Progenitor cell of endocrine pancreas (in vitro differentiated cells): Measurements from ENCODE around the gene NLGN1. TPM values are rescaled to one million over a fixed set of nuclear protein-coding genes. Genes with fewer than 3 reads are reported as not detected.

ENCODE experiments used
- DNase-seq: peaks from one replicate; pipeline ENCODE4 v3.0.0; 2021; ENCODE audit warnings: low spot score; ENCODE audit not compliant: unreplicated experiment
- H3K27ac Mint-ChIP-seq: 2 replicates; pipeline ENCODE4 v1.8.0; 2021; ENCODE audit warnings: mild to moderate bottlenecking, moderate library complexity, mixed read lengths
- H3K27me3 Mint-ChIP-seq: 2 replicates; pipeline ENCODE4 v1.8.0; 2021; ENCODE audit warnings: mixed read lengths
- H3K36me3 Mint-ChIP-seq: 2 replicates; pipeline ENCODE4 v1.8.0; 2022; ENCODE audit warnings: mixed read lengths; ENCODE audit not compliant: insufficient read depth
- H3K4me1 Mint-ChIP-seq: 2 replicates; pipeline ENCODE4 v1.8.0; 2021; ENCODE audit warnings: low read depth, mixed read lengths
- H3K4me3 Mint-ChIP-seq: 2 replicates; pipeline ENCODE4 v1.8.0; 2021; ENCODE audit warnings: low read depth, mild to moderate bottlenecking, moderate library complexity, mixed read lengths
- H3K9me3 Mint-ChIP-seq: 2 replicates; pipeline ENCODE4 v1.8.0; 2021; ENCODE audit warnings: low read depth, mixed read lengths
- total RNA-seq: library from RNA; stranded (reverse); gene quantifications from 2 replicates; pipeline ENCODE4 v1.2.1, GENCODE V29; 2021
- TF ChIP-seq, protein P1 (sequence below): fragments of 200-600 bp; sonication (generic); IDR thresholded peaks from one replicate; pipeline ENCODE4 v1.5.0; 2021; ENCODE audit warnings: antibody characterized with exemption, mild to moderate bottlenecking; ENCODE audit not compliant: unreplicated experiment

NLGN1 gene
- total RNA-seq, 1 donor from 2014 or later: 5.7 TPM

GRCh38 chr3:174325171-174325570 lies 927.6 kb downstream of the NLGN1 start:
- Mint-ChIP-seq H3K36me3 (no peaks in the 10 kb centered on the region), H3K4me3 (no peak overlapping the region), H3K4me1 (no peaks in the 10 kb centered on the region), H3K27me3 (no peaks in the 10 kb centered on the region), H3K27ac (no peak overlapping the region), H3K9me3 (peaks cover 16% of the 10 kb centered on the region)
- no peak for DNase-seq
- TF ChIP-seq, protein P1, sequence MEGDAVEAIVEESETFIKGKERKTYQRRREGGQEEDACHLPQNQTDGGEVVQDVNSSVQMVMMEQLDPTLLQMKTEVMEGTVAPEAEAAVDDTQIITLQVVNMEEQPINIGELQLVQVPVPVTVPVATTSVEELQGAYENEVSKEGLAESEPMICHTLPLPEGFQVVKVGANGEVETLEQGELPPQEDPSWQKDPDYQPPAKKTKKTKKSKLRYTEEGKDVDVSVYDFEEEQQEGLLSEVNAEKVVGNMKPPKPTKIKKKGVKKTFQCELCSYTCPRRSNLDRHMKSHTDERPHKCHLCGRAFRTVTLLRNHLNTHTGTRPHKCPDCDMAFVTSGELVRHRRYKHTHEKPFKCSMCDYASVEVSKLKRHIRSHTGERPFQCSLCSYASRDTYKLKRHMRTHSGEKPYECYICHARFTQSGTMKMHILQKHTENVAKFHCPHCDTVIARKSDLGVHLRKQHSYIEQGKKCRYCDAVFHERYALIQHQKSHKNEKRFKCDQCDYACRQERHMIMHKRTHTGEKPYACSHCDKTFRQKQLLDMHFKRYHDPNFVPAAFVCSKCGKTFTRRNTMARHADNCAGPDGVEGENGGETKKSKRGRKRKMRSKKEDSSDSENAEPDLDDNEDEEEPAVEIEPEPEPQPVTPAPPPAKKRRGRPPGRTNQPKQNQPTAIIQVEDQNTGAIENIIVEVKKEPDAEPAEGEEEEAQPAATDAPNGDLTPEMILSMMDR: no peak

GRCh38 chr3:174325834-174326700 lies 928.5 kb downstream of the NLGN1 start:
- Mint-ChIP-seq H3K4me3 (no peak overlapping the region), H3K27me3 (no peaks in the 10 kb centered on the region), H3K9me3 (peaks cover 7% of the 10 kb centered on the region), H3K4me1 (no peaks in the 10 kb centered on the region), H3K36me3 (no peaks in the 10 kb centered on the region), H3K27ac (no peak overlapping the region)
- no peak for DNase-seq
- TF ChIP-seq, protein P1: no peak

DNA sequence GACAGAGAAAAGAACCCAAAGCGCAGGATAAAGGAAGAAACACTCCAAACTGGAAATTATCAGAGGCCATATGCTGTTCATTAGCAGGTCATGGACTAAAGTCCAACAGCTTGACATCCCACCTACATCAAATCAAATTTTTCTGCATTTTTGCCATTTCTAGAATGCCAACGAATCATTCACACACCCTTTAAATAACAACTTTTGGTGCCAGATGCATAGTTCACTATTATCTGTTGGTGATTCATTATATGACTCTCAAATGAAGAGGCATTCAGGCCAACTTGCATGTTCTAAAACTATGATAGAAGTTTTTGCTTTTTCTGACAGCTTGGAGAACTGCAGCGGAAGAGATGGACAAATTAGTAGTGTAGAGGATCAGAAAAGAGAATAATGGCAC lies 931.8 kb downstream of the NLGN1 start:
- H3K4me3 Mint-ChIP-seq: no peak overlapping the region
- no peaks in the 10 kb centered on the region for H3K27me3 Mint-ChIP-seq
- H3K36me3 Mint-ChIP-seq: no peaks in the 10 kb centered on the region
- H3K4me1 Mint-ChIP-seq: no peaks in the 10 kb centered on the region
- TF ChIP-seq, protein P1: no peak
- no peak overlapping the region for H3K27ac Mint-ChIP-seq
- no peak for DNase-seq
- peaks cover 3% of the 10 kb centered on the region for H3K9me3 Mint-ChIP-seq

DNA sequence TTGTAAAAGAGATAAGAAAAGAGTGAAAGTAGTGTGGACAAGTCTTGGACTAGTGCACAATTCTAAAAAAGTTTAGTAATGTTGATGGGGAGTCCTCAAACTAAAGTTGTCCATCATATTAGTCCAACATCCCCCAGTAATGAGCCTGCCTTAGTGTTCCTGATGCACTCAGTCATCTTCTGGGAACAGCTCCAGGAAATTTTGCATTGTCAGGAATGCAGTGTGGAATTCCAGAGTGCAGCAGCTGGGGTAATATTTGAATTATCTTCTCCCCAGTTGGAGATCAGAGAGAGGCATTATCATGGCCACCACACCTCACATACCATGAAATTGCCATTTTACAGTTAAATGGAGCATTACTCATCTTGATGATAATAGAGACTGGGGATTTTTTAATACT lies 932.8 kb downstream of the NLGN1 start:
- H3K36me3 Mint-ChIP-seq: no peaks in the 10 kb centered on the region
- TF ChIP-seq, protein P1: no peak
- H3K4me3 Mint-ChIP-seq: no peak overlapping the region
- H3K4me1 Mint-ChIP-seq: no peaks in the 10 kb centered on the region
- H3K27me3 Mint-ChIP-seq: no peaks in the 10 kb centered on the region
- H3K9me3 Mint-ChIP-seq: peaks cover 3% of the 10 kb centered on the region
- DNase-seq: no peak
- no peak overlapping the region for H3K27ac Mint-ChIP-seq

- Mint-ChIP-seq H3K27ac (no peak overlapping the region), H3K4me1 (no peaks in the 10 kb centered on the region), H3K36me3 (no peaks in the 10 kb centered on the region), H3K27me3 (no peaks in the 10 kb centered on the region), H3K9me3 (peaks cover 3% of the 10 kb centered on the region), H3K4me3 (no peak overlapping the region)
- TF ChIP-seq, protein P1: no peak
- DNase-seq: no peak
These were observed 933.7 kb downstream of the NLGN1 start for GRCh38 chr3:174331095-174331800.
